Activated T-cell treated with anti-CD3 and anti-CD28 coated beads, Interleukin-2, amount 50 U/mL, for 72 hours (primary cell): Measurements from ENCODE around the gene PLB1. TPM values are rescaled to one million over a fixed set of nuclear protein-coding genes. Genes with fewer than 3 reads are reported as not detected.

Experiments
- ATAC-seq, 2 donors: fragments of 150-1000 bp; cut with Tn5 transposase; replicated peaks in 1 of 2; 2 replicates each; pipeline ENCODE4 v1.10.0; 2021; ENCODE audit warnings: moderate library complexity in 2 of 2, mild to moderate bottlenecking in 1 of 2
- DNase-seq, 2 donors: peaks; one replicate each; pipeline ENCODE4 v3.0.0; 2021 to 2022; ENCODE audit warnings: mixed read lengths in 1 of 2
- H3K27ac Mint-ChIP-seq: one replicate; pipeline ENCODE4 v1.8.0; 2022; ENCODE audit warnings: mild to moderate bottlenecking, moderate library complexity, mixed read lengths
- H3K27me3 Mint-ChIP-seq: one replicate; pipeline ENCODE4 v1.8.0; 2022; ENCODE audit warnings: low read depth, mixed read lengths
- H3K36me3 Mint-ChIP-seq, 2 donors: one replicate each; pipeline ENCODE4 v1.8.0; 2022; ENCODE audit warnings: mixed read lengths in 2 of 2, mild to moderate bottlenecking in 1 of 2; ENCODE audit not compliant: insufficient read depth in 2 of 2
- H3K4me1 Mint-ChIP-seq: one replicate; pipeline ENCODE4 v1.8.0; 2022; ENCODE audit warnings: low read depth, mixed read lengths
- H3K4me3 Mint-ChIP-seq, 2 donors: one replicate each; pipeline ENCODE4 v1.8.0; 2022; ENCODE audit warnings: mild to moderate bottlenecking in 2 of 2, mixed read lengths in 2 of 2, moderate library complexity in 2 of 2
- H3K9me3 Mint-ChIP-seq, 2 donors: one replicate each; pipeline ENCODE4 v1.8.0; 2022; ENCODE audit warnings: mixed read lengths in 2 of 2
- total RNA-seq, 2 donors: library from RNA; stranded (reverse); gene quantifications; one replicate each; pipeline ENCODE4 v1.2.3, GENCODE V29; 2022

The PLB1 gene
- total RNA-seq, 2 donors from 2014 or later, result 0.72 to 1.9 TPM

DNA sequence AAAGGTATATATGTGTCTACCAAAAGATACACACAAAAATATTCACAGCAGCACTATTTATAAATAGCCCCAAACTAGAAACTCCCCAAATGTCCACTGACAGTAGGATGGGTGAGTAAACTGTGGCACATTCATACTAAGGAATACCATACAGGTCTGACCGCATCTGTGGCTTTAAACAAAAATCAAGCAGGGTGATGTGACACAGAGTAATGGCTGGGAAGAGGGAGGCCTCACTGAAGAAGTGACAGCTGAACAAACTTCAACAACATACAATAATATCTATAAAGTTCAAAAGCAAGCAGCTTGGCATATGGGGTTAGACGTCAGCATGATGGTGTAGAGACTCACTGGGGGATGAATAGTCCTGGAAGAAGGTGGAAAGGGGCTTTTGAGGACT lies 140.6 kb downstream of the PLB1 start:
- no peak for DNase-seq
- Mint-ChIP-seq H3K36me3 (no peaks in the 10 kb centered on the region), H3K9me3 (no peaks in the 10 kb centered on the region), H3K27ac (no peak overlapping the region), H3K4me1 (peaks cover 20% of the 10 kb centered on the region), H3K27me3 (no peaks in the 10 kb centered on the region), H3K4me3 (no peak overlapping the region)
- no peak for ATAC-seq

- Mint-ChIP-seq H3K36me3 (no peaks in the 10 kb centered on the region), H3K27ac (no peak overlapping the region)
Observed at GRCh38 chr2:28637066-28638047, 141.5 kb downstream of the PLB1 start.

GRCh38 chr2:28638102-28638501 lies 142.2 kb downstream of the PLB1 start:
- Mint-ChIP-seq H3K27ac (no peak overlapping the region), H3K4me3 (no peak overlapping the region), H3K4me1 (peaks cover 20% of the 10 kb centered on the region), H3K9me3 (no peaks in the 10 kb centered on the region), H3K36me3 (no peaks in the 10 kb centered on the region), H3K27me3 (no peaks in the 10 kb centered on the region)
- ATAC-seq (no peak), DNase-seq (no peak)

More at GRCh38 chr2:28637066-28638047, 141.5 kb downstream of the PLB1 start:
- Mint-ChIP-seq H3K4me1 (peaks cover 20% of the 10 kb centered on the region), H3K9me3 (no peaks in the 10 kb centered on the region), H3K27me3 (no peaks in the 10 kb centered on the region), H3K4me3 (no peak overlapping the region)
- DNase-seq (no peak), ATAC-seq (no peak)

- H3K4me1 Mint-ChIP-seq, result peaks cover 20% of the 10 kb centered on the region
- no peaks in the 10 kb centered on the region for H3K36me3 Mint-ChIP-seq
- no peaks in the 10 kb centered on the region for H3K9me3 Mint-ChIP-seq
- DNase-seq (no peak), ATAC-seq (no peak)
- H3K27ac Mint-ChIP-seq, result no peak overlapping the region
- no peaks in the 10 kb centered on the region for H3K27me3 Mint-ChIP-seq
- H3K4me3 Mint-ChIP-seq, result no peak overlapping the region
Observed at GRCh38 chr2:28639092-28639691, 143.3 kb downstream of the PLB1 start.

- no peak overlapping the region for H3K4me3 Mint-ChIP-seq
- no peak for DNase-seq
- H3K9me3 Mint-ChIP-seq, result no peaks in the 10 kb centered on the region
- H3K36me3 Mint-ChIP-seq, result no peaks in the 10 kb centered on the region
- no peak overlapping the region for H3K27ac Mint-ChIP-seq
- no peaks in the 10 kb centered on the region for H3K27me3 Mint-ChIP-seq
- H3K4me1 Mint-ChIP-seq, result peaks cover 20% of the 10 kb centered on the region
- ATAC-seq, result peak; percentile 85 to 89
Observed at GRCh38 chr2:28639836-28640235, 144.0 kb downstream of the PLB1 start.

DNA sequence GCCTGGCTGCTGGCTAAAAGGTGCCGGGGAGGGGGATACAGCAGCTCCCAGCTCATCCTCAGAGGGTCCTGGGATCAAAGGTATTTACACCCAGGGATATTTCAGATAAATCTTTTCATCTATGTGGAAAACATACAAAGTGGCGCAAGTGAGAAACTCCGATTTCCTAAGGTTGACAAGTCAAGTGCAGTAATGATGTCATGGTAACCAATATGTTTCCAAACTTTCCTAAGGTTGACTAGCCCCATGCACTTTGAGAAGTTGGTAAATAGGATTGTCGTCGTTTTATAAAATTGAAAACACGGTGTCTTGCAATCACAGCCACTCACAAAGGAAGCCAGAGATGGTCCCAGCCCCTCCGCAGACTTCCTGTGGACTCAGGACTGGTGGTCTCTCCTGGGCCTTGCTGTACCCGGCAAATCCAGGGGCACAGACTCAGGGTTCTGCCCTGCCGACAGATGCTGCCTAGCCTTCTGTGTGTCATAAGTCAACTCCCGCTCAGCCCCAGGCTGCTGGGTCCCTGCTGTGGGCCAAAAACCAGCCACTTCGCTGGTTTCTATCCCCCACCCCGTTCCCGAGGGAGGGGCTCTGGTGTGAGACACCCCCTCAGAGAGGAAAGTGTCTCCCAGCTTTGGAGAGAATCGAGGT lies 144.5 kb downstream of the PLB1 start:
- Mint-ChIP-seq H3K9me3 (no peaks in the 10 kb centered on the region), H3K27me3 (no peaks in the 10 kb centered on the region), H3K4me1 (peaks cover 20% of the 10 kb centered on the region), H3K36me3 (no peaks in the 10 kb centered on the region), H3K27ac (no peak overlapping the region), H3K4me3 (no peak overlapping the region)
- no peak for DNase-seq
- no peak for ATAC-seq

- DNase-seq, result no peak
- no peaks in the 10 kb centered on the region for H3K27me3 Mint-ChIP-seq
Observed at GRCh38 chr2:28640908-28641300, 145.0 kb downstream of the PLB1 start.

GRCh38 chr2:28642796-28643195 lies 146.9 kb downstream of the PLB1 start:
- Mint-ChIP-seq H3K27ac (no peak overlapping the region), H3K9me3 (no peaks in the 10 kb centered on the region), H3K4me1 (peaks cover 19% of the 10 kb centered on the region), H3K36me3 (no peaks in the 10 kb centered on the region), H3K4me3 (no peak overlapping the region), H3K27me3 (no peaks in the 10 kb centered on the region)
- DNase-seq (no peak), ATAC-seq (no peak)

More at GRCh38 chr2:28640908-28641300, 145.0 kb downstream of the PLB1 start:
- H3K27ac Mint-ChIP-seq, result no peak overlapping the region
- ATAC-seq, result no peak
- H3K36me3 Mint-ChIP-seq, result no peaks in the 10 kb centered on the region
- peaks cover 15% of the 10 kb centered on the region for H3K4me1 Mint-ChIP-seq
- no peaks in the 10 kb centered on the region for H3K9me3 Mint-ChIP-seq
- H3K4me3 Mint-ChIP-seq, result no peak overlapping the region

DNA sequence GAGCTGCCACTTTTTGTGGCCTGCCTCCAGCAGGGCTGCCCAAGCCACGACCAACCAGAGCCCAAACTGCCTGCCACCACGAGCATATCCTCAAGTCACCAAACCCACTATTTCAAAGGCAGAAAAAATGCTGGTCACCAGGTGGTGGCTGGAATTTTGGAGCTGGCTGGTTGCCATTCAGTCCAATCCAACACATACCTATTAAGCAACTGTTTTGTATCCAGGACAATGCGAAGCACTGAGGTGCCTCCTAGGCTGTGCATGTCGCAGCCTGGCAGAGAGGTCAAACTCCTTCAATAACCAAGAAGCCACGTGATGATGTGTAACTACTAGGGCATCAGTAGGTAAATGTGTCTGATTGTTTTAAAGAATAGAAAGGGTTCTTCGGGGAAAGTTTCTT lies 147.5 kb downstream of the PLB1 start:
- H3K27ac Mint-ChIP-seq, result no peak overlapping the region
- no peak overlapping the region for H3K4me3 Mint-ChIP-seq
- no peak for ATAC-seq
- no peaks in the 10 kb centered on the region for H3K9me3 Mint-ChIP-seq
- H3K4me1 Mint-ChIP-seq, result peaks cover 20% of the 10 kb centered on the region
- no peaks in the 10 kb centered on the region for H3K36me3 Mint-ChIP-seq
- no peaks in the 10 kb centered on the region for H3K27me3 Mint-ChIP-seq
- no peak for DNase-seq

DNA sequence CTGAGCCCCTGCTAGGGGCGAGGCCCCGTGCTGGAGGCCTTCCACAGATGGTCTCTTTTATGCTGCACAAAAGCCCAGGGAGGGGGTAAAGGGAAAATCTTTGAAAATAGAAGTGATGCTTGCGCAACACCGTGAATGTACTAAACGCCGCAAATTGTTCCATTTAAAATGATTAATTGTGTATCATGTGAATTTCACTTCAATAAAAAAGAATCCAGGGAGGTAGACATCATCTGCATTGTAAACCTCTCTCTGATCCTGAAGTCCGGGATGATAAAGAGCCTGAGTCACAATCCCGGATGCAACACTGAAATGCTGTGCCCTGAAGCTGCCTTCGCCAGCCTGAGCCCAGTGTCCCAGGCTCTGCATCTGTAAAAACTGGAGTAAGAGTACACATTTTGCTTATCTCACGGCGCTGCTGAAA lies 148.1 kb downstream of the PLB1 start:
- H3K9me3 Mint-ChIP-seq, result no peaks in the 10 kb centered on the region
- H3K27ac Mint-ChIP-seq, result no peak overlapping the region
- no peaks in the 10 kb centered on the region for H3K36me3 Mint-ChIP-seq
- no peak for ATAC-seq
- H3K4me3 Mint-ChIP-seq, result no peak overlapping the region
- peaks cover 24% of the 10 kb centered on the region for H3K4me1 Mint-ChIP-seq
- no peaks in the 10 kb centered on the region for H3K27me3 Mint-ChIP-seq
- DNase-seq, result no peak

DNA sequence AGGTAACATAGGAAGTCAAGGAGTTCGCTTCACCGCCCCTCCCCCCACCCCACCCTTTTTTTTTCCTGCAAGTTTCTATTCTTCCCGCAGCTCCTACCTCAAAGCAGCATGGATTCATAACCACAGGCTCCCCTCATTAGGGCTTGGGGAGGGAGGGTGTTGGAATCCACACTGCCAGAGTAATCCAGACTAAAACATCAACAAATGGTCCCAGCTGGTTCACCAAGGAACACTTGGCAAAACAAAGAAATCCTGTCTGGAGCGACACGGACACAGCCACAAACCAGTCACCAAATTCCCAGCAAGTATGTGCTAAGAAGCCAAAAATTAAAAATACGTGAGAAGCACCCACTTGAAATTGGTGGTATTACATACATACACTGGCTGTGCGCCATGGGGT lies 148.9 kb downstream of the PLB1 start:
- Mint-ChIP-seq H3K4me1 (peaks cover 30% of the 10 kb centered on the region), H3K27me3 (no peaks in the 10 kb centered on the region), H3K9me3 (no peaks in the 10 kb centered on the region), H3K4me3 (no peak overlapping the region), H3K36me3 (no peaks in the 10 kb centered on the region), H3K27ac (no peak overlapping the region)
- ATAC-seq, result no peak
- DNase-seq, result no peak

GRCh38 chr2:28645553-28645952 lies 149.7 kb downstream of the PLB1 start:
- ATAC-seq (no peak), DNase-seq (no peak)
- no peaks in the 10 kb centered on the region for H3K9me3 Mint-ChIP-seq
- H3K4me3 Mint-ChIP-seq, result no peak overlapping the region
- H3K36me3 Mint-ChIP-seq, result no peaks in the 10 kb centered on the region
- H3K27me3 Mint-ChIP-seq, result no peaks in the 10 kb centered on the region
- H3K4me1 Mint-ChIP-seq, result peaks cover 32% of the 10 kb centered on the region
- H3K27ac Mint-ChIP-seq, result no peak overlapping the region

DNA sequence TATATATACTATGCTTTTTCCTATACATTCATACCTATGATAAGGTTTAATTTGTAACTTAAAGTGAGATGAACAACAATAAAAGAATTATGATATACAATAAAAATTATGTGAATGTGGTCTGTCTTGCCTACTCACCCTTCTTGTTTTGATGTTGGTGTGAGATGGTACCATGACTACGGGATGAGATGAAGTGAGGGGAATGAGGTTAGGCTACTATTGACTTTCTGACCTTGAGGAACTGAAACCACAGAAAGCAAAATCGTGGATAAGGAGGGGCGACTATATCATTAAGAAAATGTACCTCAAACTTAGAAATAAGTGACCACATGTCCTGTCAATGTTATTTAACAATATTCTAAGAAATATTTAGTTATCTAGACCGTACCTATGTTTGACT lies 151.8 kb downstream of the PLB1 start:
- Mint-ChIP-seq H3K4me3 (no peak overlapping the region), H3K36me3 (no peaks in the 10 kb centered on the region), H3K9me3 (no peaks in the 10 kb centered on the region), H3K4me1 (peaks cover 34% of the 10 kb centered on the region), H3K27me3 (no peaks in the 10 kb centered on the region), H3K27ac (no peak overlapping the region)
- ATAC-seq (no peak), DNase-seq (no peak)
